Activated T-helper 17 cell treated with anti-CD3 and anti-CD28 coated beads, Interleukin-2, amount 50 U/mL, for 72 hours (primary cell): Measurements from ENCODE around the gene KDM5B. TPM values are rescaled to one million over a fixed set of nuclear protein-coding genes. Genes with fewer than 3 reads are reported as not detected.
A peak's percentile ranks its signal among the peaks of the same experiment; 100 is the strongest.

ENCODE experiments used
- ATAC-seq: fragments of 150-1000 bp; cut with Tn5 transposase; replicated peaks from 2 replicates; pipeline ENCODE4 v1.10.0; 2021; ENCODE audit warnings: mild to moderate bottlenecking, moderate library complexity
- H3K27ac Mint-ChIP-seq: one replicate; pipeline ENCODE4 v1.8.0; 2022; ENCODE audit warnings: mixed read lengths
- H3K27me3 Mint-ChIP-seq: one replicate; pipeline ENCODE4 v1.8.0; 2022; ENCODE audit warnings: mixed read lengths
- H3K36me3 Mint-ChIP-seq: one replicate; pipeline ENCODE4 v1.8.0; 2022; ENCODE audit warnings: low read depth, mild to moderate bottlenecking, mixed read lengths
- H3K4me1 Mint-ChIP-seq: one replicate; pipeline ENCODE4 v1.8.0; 2022; ENCODE audit warnings: mixed read lengths
- H3K4me3 Mint-ChIP-seq: one replicate; pipeline ENCODE4 v1.8.0; 2022; ENCODE audit warnings: mild to moderate bottlenecking, mixed read lengths
- H3K9me3 Mint-ChIP-seq: one replicate; pipeline ENCODE4 v1.8.0; 2022; ENCODE audit warnings: mixed read lengths
- total RNA-seq, 2 donors: library from RNA; stranded (reverse); gene quantifications; one replicate each; pipeline ENCODE4 v1.2.3, GENCODE V29; 2022

The KDM5B gene
- total RNA-seq: 100 to 1,000 TPM; 124 to 176 TPM

- no peaks in the 10 kb centered on the region for H3K9me3 Mint-ChIP-seq
- H3K27me3 Mint-ChIP-seq: no peaks in the 10 kb centered on the region
- peaks cover 41% of the 10 kb centered on the region for H3K36me3 Mint-ChIP-seq
- ATAC-seq: peak; percentile 53
- H3K27ac Mint-ChIP-seq: peak within 1 kb of the TSS; percentile 90
- peaks cover 26% of the 10 kb centered on the region for H3K4me1 Mint-ChIP-seq
- H3K4me3 Mint-ChIP-seq: peak within 1 kb of the TSS; percentile 87
Measured at GRCh38 chr1:202807926-202808757, at the start of gene KDM5B. KDM5B (minus strand) TSS chr1:202808421; CDS start chr1:202808305, 116 bp downstream.

- Mint-ChIP-seq H3K36me3 (no peaks in the 10 kb centered on the region), H3K4me1 (no peaks in the 10 kb centered on the region), H3K9me3 (no peaks in the 10 kb centered on the region), H3K27me3 (peaks cover 14% of the 10 kb centered on the region), H3K27ac (no peak overlapping the region), H3K4me3 (no peak overlapping the region)
- no peak for ATAC-seq
Measured at GRCh38 chr1:202857136-202857610, 49.0 kb upstream of the KDM5B start.

GRCh38 chr1:202856014-202856413 is 47.8 kb upstream of the KDM5B start:
- H3K4me3 Mint-ChIP-seq: no peak overlapping the region
- no peaks in the 10 kb centered on the region for H3K9me3 Mint-ChIP-seq
- H3K27me3 Mint-ChIP-seq: peaks cover 4% of the 10 kb centered on the region
- no peak for ATAC-seq
- no peaks in the 10 kb centered on the region for H3K36me3 Mint-ChIP-seq
- H3K4me1 Mint-ChIP-seq: no peaks in the 10 kb centered on the region
- no peak overlapping the region for H3K27ac Mint-ChIP-seq

DNA sequence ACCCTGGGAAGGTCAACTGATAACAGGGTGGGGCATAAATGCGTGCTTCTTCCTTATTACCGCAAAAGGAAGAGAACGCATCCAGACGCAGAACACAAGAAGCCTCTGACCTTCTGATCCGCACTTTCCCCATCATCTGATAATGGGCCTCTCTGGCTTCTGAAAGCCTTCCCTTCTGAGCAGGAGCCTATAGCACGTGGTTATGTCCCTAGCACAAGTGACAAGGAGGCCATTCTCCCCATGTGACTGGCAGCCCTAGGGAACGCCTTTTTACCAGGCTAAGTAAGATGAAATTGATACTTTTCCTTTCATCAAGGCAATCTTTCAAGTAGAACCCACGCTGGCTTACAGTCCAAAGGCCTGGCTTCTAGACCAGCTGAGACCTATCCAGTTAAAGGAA is 46.6 kb upstream of the KDM5B start:
- H3K4me3 Mint-ChIP-seq: no peak overlapping the region
- no peaks in the 10 kb centered on the region for H3K36me3 Mint-ChIP-seq
- no peaks in the 10 kb centered on the region for H3K9me3 Mint-ChIP-seq
- ATAC-seq: no peak
- H3K27me3 Mint-ChIP-seq: peaks cover 2% of the 10 kb centered on the region
- H3K27ac Mint-ChIP-seq: no peak overlapping the region
- H3K4me1 Mint-ChIP-seq: no peaks in the 10 kb centered on the region

GRCh38 chr1:202852163-202852904 is 44.1 kb upstream of the KDM5B start:
- Mint-ChIP-seq H3K36me3 (no peaks in the 10 kb centered on the region), H3K9me3 (no peaks in the 10 kb centered on the region), H3K27me3 (no peaks in the 10 kb centered on the region), H3K27ac (no peak overlapping the region), H3K4me3 (no peak overlapping the region), H3K4me1 (peaks cover 6% of the 10 kb centered on the region)
- peak; percentile 74 for ATAC-seq

GRCh38 chr1:202850593-202851362 is 42.6 kb upstream of the KDM5B start:
- ATAC-seq: no peak

GRCh38 chr1:202848191-202848542 is 39.9 kb upstream of the KDM5B start:
- Mint-ChIP-seq H3K4me3 (peak overlapping the region; percentile 33), H3K4me1 (peaks cover 6% of the 10 kb centered on the region), H3K27me3 (no peaks in the 10 kb centered on the region), H3K9me3 (no peaks in the 10 kb centered on the region), H3K36me3 (no peaks in the 10 kb centered on the region), H3K27ac (peak overlapping the region; percentile 17)
- ATAC-seq: peak; percentile 90

More at GRCh38 chr1:202850593-202851362, 42.6 kb upstream of the KDM5B start:
- Mint-ChIP-seq H3K36me3 (no peaks in the 10 kb centered on the region), H3K4me1 (peaks cover 6% of the 10 kb centered on the region), H3K9me3 (no peaks in the 10 kb centered on the region), H3K27ac (no peak overlapping the region), H3K27me3 (no peaks in the 10 kb centered on the region), H3K4me3 (no peak overlapping the region)

DNA sequence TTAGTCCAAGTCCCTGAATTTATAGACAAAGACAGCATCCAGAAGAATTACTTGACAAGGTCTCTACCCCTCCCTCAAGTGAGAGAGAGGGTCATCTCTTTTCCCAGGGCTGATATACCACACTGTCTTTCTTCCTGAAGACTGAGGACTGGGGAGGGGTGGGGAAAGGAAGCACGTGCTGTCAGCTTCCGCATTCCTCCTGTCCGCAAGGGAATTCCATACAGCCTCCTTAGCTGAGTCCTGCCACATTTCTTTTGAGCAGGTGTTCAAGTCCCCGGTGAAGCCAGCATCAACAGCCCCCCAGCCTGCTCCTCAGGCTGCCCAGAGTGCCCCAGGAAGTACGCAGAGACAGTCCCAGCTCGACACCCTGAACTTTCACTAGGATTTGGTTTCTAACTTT is 36.7 kb upstream of the KDM5B start:
- H3K9me3 Mint-ChIP-seq: no peaks in the 10 kb centered on the region

DNA sequence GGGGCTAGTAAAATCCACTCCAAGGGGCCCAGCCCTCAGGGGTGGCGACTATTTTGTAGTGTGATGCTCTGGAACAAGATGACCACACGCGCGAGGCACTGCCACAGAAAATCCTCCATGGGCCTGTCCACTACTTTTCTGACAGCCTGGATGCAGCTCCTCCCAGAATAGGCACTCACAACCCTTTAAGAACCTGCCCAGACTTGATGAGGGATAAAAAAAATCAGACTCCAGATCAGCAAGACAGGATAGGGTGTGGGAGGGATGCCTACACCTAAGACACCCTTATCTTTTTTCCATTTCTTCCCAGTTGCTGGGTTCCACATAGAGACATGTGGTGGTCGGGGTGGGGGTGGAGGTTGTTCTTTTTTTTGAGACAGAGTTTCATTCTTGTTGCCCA is 36.0 kb upstream of the KDM5B start:
- Mint-ChIP-seq H3K9me3 (no peaks in the 10 kb centered on the region), H3K27ac (no peak overlapping the region), H3K36me3 (no peaks in the 10 kb centered on the region), H3K4me3 (no peak overlapping the region), H3K27me3 (no peaks in the 10 kb centered on the region), H3K4me1 (peaks cover 6% of the 10 kb centered on the region)
- no peak for ATAC-seq

More for the DNA sequence above, 36.7 kb upstream of the KDM5B start:
- H3K4me1 Mint-ChIP-seq: peaks cover 6% of the 10 kb centered on the region
- no peak overlapping the region for H3K27ac Mint-ChIP-seq
- no peaks in the 10 kb centered on the region for H3K36me3 Mint-ChIP-seq
- no peak overlapping the region for H3K4me3 Mint-ChIP-seq
- no peaks in the 10 kb centered on the region for H3K27me3 Mint-ChIP-seq
- ATAC-seq: no peak

DNA sequence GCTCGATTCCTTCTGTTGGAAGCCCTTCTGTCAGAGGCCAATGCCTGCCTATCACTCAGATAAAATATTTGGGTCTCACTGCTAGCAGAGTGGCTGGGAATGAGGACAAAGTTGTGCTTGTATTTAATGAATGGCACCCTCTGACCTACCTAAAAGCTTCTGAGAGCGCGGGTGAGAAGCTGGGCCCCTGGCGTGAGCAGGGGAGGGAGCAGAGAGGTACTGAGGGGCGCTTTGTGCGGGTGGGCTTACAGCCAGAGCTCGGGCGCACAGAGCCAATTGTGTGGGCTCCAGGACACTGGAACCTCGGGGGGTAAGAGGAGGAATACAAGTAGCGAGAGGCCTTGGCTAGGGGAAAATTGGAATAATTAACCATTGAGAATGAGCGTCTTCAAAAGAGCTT is 34.9 kb upstream of the KDM5B start:
- H3K27me3 Mint-ChIP-seq: no peaks in the 10 kb centered on the region
- H3K9me3 Mint-ChIP-seq: no peaks in the 10 kb centered on the region
- H3K27ac Mint-ChIP-seq: peak overlapping the region; percentile 45
- no peak for ATAC-seq
- no peak overlapping the region for H3K4me3 Mint-ChIP-seq
- H3K36me3 Mint-ChIP-seq: no peaks in the 10 kb centered on the region
- H3K4me1 Mint-ChIP-seq: peaks cover 3% of the 10 kb centered on the region

DNA sequence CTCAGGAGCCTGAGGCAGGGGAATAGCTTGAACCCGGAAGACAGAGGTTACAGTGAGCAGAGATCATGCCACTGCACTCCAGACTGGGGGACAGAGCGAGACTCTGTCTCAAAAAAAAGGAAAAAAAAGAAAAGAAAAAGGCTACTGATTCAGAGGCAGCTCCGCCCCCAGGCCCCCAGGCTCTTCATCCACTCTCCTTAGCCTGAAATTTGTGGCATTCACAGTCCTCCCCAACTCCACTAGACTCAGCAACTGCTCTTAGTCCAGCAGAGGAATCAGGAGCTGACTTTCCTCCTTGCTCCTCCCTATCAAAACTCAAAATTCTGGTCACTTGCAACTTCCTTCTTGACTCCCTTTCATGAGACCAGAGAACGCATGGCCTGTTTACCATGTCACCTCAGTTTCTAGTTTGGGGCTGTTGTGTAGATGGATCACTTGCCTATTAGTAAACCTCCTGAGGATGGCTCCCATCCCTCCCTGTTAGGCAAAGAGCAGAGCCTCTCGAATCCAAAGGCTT is 29.6 kb upstream of the KDM5B start:
- no peak overlapping the region for H3K27ac Mint-ChIP-seq
- H3K4me1 Mint-ChIP-seq: peaks cover 23% of the 10 kb centered on the region
- no peak for ATAC-seq
- H3K4me3 Mint-ChIP-seq: peak overlapping the region; percentile 24
- no peaks in the 10 kb centered on the region for H3K9me3 Mint-ChIP-seq
- no peaks in the 10 kb centered on the region for H3K36me3 Mint-ChIP-seq
- H3K27me3 Mint-ChIP-seq: no peaks in the 10 kb centered on the region

DNA sequence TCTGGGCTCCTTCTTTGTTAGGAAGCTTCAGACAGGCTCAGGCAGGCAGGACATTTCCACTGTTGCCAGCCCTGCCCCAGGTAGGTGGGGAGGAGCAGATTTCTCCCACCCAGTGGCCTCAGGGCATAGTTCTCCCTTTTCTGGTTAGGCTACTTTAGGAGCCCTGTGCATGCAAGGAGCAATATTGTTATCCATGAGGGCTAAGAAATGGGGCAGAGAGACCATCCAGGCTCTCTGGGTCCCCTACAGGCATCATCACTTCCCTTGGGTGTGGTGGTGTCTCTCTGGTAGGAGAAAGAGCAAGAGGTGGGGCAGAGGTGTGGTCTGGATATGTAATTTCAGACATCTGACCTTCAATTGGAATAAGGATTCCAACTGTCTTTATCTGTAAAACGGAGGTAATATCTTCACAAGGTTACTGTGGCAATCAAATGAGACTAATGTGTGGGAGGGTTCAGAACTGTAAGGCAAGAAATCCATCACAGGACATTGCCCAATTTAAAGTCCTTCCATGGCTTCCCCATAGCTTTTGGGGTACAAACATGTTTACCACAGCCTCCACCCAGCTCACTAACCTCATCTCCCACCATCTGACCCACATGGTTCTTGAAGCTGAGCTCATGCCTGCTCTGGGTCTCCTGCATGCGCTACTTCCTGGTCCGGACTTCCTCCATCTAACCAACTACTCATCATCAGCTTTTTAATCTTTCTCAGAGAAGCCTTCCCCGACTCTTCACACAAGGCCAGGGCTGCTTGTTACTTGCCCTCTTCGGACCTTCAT is 28.6 kb upstream of the KDM5B start:
- Mint-ChIP-seq H3K27me3 (no peaks in the 10 kb centered on the region), H3K4me3 (peak overlapping the region; percentile 85), H3K4me1 (peaks cover 23% of the 10 kb centered on the region), H3K36me3 (no peaks in the 10 kb centered on the region), H3K9me3 (no peaks in the 10 kb centered on the region), H3K27ac (peak overlapping the region; percentile 83)
- ATAC-seq: no peak

DNA sequence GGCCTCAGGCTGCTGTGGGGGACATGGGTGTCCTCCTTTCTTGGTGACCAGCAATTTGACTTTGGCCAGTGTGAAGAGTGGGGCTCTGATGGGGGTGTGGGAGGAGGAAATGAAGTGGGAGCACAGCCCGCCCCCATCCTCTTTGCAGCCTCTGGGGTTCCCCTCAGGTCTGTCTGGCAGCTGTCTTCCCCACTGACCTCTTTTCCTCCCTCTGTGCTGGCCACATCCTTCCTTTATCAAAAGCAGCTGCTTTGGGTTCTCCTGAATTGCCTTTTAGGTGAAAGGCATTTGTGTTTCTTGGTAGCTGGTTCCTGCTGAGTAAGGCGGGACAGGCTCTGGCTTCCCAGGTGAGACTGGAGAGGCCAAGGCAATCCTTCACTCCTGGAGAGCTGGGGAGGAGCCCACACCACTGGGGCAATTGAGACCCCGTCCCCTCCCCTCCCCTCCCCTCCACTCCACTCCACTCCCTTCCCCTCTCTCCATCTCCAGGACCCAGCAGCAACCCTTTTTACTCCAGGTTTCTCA is 27.4 kb upstream of the KDM5B start:
- H3K27ac Mint-ChIP-seq: peak overlapping the region; percentile 83

More for the DNA sequence above, 27.4 kb upstream of the KDM5B start:
- Mint-ChIP-seq H3K36me3 (no peaks in the 10 kb centered on the region), H3K9me3 (no peaks in the 10 kb centered on the region), H3K4me1 (peaks cover 23% of the 10 kb centered on the region), H3K27me3 (no peaks in the 10 kb centered on the region), H3K4me3 (peak overlapping the region; percentile 85)
- peak; percentile 74 for ATAC-seq
